Neural cell (in vitro differentiated cells): ENCODE data around the gene ZNF346.
"Not testable (repeated sequence)": the region's sequence is repeated elsewhere in the genome, so short reads cannot be mapped to it uniquely, and the experiment has no call there.

Source experiments
- EP300 ChIP-seq: fragments of 450-650 bp; conservative IDR thresholded peaks from 2 replicates; pipeline ENCODE4 v1.6.1; 2014; ENCODE audit warnings: antibody characterized with exemption, mild to moderate bottlenecking, moderate library complexity; ENCODE audit not compliant: poor library complexity, severe bottlenecking
- EZH2 ChIP-seq: fragments of 200-600, 300-800 bp; shearing (Covaris generic), sonication (generic); IDR thresholded peaks from 2 replicates; pipeline ENCODE4 v1.6.1; 2014; ENCODE audit warnings: antibody characterized with exemption, low read length, borderline replicate concordance, mild to moderate bottlenecking; ENCODE audit not compliant: insufficient read depth, poor library complexity, severe bottlenecking
- POLR2AphosphoS5 ChIP-seq: IDR thresholded peaks from 2 replicates; pipeline ENCODE4 v1.6.1; 2012
- SMC3 ChIP-seq: fragments of 450-650 bp; conservative IDR thresholded peaks from 2 replicates; pipeline ENCODE4 v1.6.1; 2014; ENCODE audit warnings: antibody characterized with exemption, mild to moderate bottlenecking, moderate library complexity; ENCODE audit not compliant: poor library complexity
- TF ChIP-seq, protein P1 (sequence below): fragments of 450-650 bp; IDR thresholded peaks from 2 replicates; pipeline ENCODE4 v1.5.1; 2014; ENCODE audit warnings: antibody characterized with exemption, mild to moderate bottlenecking, moderate library complexity; ENCODE audit not compliant: poor library complexity, severe bottlenecking

DNA sequence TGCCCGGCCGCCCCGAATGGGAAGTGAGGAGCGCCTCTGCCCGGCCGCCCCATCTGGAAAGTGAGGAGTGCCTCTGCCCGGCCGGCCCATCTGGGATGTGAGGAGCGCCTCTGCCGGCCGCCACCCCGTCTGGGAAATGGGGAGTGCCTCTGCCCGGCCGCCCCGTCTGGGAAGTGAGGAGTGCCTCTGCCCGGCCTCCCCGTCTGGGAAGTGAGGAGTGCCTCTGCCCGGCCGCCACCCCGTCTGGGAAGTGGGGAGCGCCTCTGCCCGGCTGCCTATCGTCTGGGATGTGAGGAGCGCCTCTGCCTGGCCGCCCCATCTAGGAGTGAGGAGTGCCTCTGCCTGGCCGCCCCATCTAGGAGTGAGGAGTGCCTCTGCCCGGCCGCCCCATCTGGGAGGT lies 38.3 kb upstream of the ZNF346 start:
- TF ChIP-seq, protein P1, sequence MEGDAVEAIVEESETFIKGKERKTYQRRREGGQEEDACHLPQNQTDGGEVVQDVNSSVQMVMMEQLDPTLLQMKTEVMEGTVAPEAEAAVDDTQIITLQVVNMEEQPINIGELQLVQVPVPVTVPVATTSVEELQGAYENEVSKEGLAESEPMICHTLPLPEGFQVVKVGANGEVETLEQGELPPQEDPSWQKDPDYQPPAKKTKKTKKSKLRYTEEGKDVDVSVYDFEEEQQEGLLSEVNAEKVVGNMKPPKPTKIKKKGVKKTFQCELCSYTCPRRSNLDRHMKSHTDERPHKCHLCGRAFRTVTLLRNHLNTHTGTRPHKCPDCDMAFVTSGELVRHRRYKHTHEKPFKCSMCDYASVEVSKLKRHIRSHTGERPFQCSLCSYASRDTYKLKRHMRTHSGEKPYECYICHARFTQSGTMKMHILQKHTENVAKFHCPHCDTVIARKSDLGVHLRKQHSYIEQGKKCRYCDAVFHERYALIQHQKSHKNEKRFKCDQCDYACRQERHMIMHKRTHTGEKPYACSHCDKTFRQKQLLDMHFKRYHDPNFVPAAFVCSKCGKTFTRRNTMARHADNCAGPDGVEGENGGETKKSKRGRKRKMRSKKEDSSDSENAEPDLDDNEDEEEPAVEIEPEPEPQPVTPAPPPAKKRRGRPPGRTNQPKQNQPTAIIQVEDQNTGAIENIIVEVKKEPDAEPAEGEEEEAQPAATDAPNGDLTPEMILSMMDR, result not testable (repeated sequence)
- not testable (repeated sequence) for TF ChIP-seq EP300, EZH2, POLR2AphosphoS5, SMC3
